T-helper 2 cell (primary cell): ENCODE results near the gene FAM241B.

Experiments
- DNase-seq, 5 experiments: peaks; one replicate each; pipeline versions ENCODE4 v3.0.0 to v3.0.0-alpha.2; 2012 to 2022
- total RNA-seq, 2 donors: gene quantifications; one replicate each; lab custom pipeline; 2026; lab: John Stamatoyannopoulos, UW

The FAM241B gene
- 2.8 to 4.2 reads per million in 2 donors for total RNA-seq

GRCh38 chr10:69629897-69630650 is at the start of gene FAM241B:
TSS of gene FAM241B (plus strand) at chr10:69630247. CDS start at chr10:69631744, 1,497 bp downstream.
- peak; percentile 55 to 77 (median 65) for DNase-seq

- no peak for DNase-seq
These were observed 49.6 kb upstream of the FAM241B start for GRCh38 chr10:69580435-69580834.

GRCh38 chr10:69583106-69583505 is 46.9 kb upstream of the FAM241B start:
- DNase-seq = no peak

GRCh38 chr10:69584624-69585023 is 45.4 kb upstream of the FAM241B start:
- no peak for DNase-seq

- no peak for DNase-seq
These were observed 41.7 kb upstream of the FAM241B start for GRCh38 chr10:69588358-69588757.

GRCh38 chr10:69600761-69601330 is 29.2 kb upstream of the FAM241B start:
- DNase-seq = no peak

GRCh38 chr10:69609077-69609476 is 21.0 kb upstream of the FAM241B start:
- DNase-seq = no peak

GRCh38 chr10:69612760-69613159 is 17.3 kb upstream of the FAM241B start:
- no peak for DNase-seq

GRCh38 chr10:69614130-69614529 is 15.9 kb upstream of the FAM241B start:
- DNase-seq = no peak

GRCh38 chr10:69616358-69616757 is 13.7 kb upstream of the FAM241B start:
- no peak for DNase-seq

GRCh38 chr10:69618746-69619145 is 11.3 kb upstream of the FAM241B start:
- DNase-seq = no peak

- no peak for DNase-seq
These were observed 10.4 kb upstream of the FAM241B start for GRCh38 chr10:69619626-69620025.

- no peak for DNase-seq
These were observed 9.4 kb upstream of the FAM241B start for GRCh38 chr10:69620625-69621024.

- DNase-seq = peak in 1 of 5 experiments; percentile 18
These were observed 5.7 kb upstream of the FAM241B start for GRCh38 chr10:69624245-69624786.

GRCh38 chr10:69626826-69627225 is 3.2 kb upstream of the FAM241B start:
- no peak for DNase-seq

GRCh38 chr10:69628891-69629290 is 1.2 kb upstream of the FAM241B start:
- DNase-seq = no peak

GRCh38 chr10:69629519-69629896 is 539 bp upstream of the FAM241B start:
- DNase-seq = no peak

- DNase-seq = no peak
These were observed 779 bp downstream of the FAM241B start for GRCh38 chr10:69630651-69631400.

GRCh38 chr10:69631566-69631965 is 1.5 kb downstream of the FAM241B start:
- no peak for DNase-seq

- DNase-seq = no peak
These were observed 2.6 kb downstream of the FAM241B start for GRCh38 chr10:69632516-69633199.

GRCh38 chr10:69633673-69634635 is 3.9 kb downstream of the FAM241B start:
- no peak for DNase-seq
